NCI-H2196 (cell line): ENCODE results near the gene DNAJA2.
A peak's percentile ranks its signal among the peaks of the same experiment; 100 is the strongest.
"Not testable (repeated sequence)": the region's sequence is repeated elsewhere in the genome, so short reads cannot be mapped to it uniquely, and the experiment has no call there.

Source experiments
- DNase-seq: peaks from one replicate; lab custom pipeline; 2025; ENCODE audit not compliant: unreplicated experiment; lab: John Stamatoyannopoulos, UW

The DNAJA2 gene

GRCh38 chr16:46973207-46973995, at the start of gene DNAJA2:
TSS of gene DNAJA2 (minus strand) at chr16:46973674. CDS start at chr16:46973572, 102 bp downstream.
- DNase-seq, result peak; percentile 70

GRCh38 chr16:47019568-47019967, 46.1 kb upstream of the DNAJA2 start:
- DNase-seq, result no peak

DNA sequence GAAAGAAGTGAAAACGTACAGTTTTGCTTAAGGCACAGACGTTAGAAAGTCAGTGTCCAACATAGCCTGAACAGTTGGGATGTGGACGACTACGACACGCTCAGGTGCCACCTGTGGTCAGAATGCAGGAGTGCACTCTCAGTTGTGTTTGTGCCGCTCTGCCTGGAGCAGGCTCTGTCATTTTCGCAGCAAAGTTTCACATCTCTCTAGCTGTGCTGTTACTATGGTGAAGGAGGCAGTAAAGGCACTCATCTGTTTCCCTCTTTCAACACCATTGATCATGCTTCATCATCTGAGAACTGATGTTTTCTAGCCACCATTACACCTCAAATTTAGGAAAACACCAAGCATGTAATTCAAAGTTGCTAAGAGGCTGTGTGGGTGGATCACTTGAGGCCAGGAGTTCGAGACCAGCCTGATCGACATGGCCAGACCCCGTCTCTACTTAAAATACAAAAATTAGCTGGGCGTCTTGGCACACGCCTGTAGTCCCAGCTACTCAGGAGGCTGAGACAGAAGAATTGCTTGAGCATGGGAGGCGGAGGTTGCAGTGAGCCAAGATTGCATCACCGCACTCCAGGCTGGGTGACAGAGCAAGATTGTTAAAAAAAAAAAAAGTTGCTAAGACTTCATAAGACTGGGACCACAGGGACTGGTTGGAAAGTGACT, 44.9 kb upstream of the DNAJA2 start:
- DNase-seq, result peak; percentile 11

GRCh38 chr16:47017636-47018035, 44.2 kb upstream of the DNAJA2 start:
- DNase-seq, result no peak

DNA sequence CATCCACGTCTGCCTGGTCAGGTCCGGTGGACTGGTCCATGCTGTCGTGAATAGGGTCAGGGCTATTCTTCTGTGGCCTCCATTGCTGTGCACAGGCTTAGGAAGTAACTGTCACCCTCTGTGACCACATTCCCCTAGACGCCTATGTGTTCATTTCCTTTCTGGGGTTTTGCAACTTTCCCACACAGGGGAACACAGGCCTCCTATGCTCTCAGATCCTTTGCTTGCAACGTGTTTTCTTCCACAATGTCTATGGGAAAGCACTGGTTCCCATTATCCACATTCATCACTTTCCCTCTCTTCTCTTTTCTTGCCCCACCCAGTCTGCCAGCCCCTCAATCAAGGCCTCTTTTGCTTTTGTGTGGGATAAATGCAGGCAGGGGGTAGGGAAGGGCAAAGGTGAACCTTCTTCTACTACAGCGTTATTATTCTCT, 43.2 kb upstream of the DNAJA2 start:
- DNase-seq, result no peak

GRCh38 chr16:47013910-47014309, 40.4 kb upstream of the DNAJA2 start:
- DNase-seq, result no peak

- DNase-seq, result no peak
These were observed 39.7 kb upstream of the DNAJA2 start for GRCh38 chr16:47013172-47013571.

GRCh38 chr16:47010812-47011211, 37.3 kb upstream of the DNAJA2 start:
- DNase-seq, result not testable (repeated sequence)

DNA sequence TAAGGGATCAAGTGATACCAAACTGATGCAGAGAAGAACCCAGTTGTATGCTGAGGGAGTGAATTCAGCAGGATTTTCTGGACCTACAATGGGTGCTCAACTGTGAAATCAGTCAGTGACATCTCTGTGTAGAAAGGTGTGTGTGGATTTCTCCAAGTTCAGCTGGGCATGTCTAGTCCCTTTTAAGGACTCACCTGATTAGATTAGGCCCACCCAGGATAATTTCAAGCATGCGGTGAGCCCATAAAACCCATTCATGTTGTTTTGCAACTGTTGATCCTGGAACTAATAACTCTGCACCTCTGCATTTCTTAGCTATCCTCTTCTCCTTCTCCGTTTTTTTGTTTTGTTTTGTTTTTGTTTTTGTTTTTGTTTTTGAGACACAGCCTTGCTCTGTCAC, 35.1 kb upstream of the DNAJA2 start:
- DNase-seq, result no peak

DNA sequence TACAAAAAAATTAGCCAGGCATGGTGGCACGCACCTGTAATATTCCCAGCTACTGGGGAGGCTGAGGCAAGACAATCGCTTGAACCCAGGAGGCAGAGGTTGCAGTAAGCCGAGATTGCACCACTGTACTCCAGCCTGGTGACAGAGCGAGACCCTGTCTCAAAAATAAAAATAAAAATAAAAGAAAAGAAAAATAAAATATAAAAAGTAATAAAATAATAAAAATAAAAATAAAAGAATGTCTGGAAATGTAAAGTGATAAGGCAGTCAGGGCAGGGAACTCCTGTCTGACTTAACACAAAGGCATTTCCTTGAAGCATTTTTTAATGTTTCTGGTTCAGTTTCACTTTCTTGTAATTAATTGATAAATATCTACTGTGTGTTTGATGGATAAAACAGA, 34.7 kb upstream of the DNAJA2 start:
- DNase-seq, result no peak

GRCh38 chr16:47004652-47005051, 31.2 kb upstream of the DNAJA2 start:
- no peak for DNase-seq

GRCh38 chr16:47000066-47000465, 26.6 kb upstream of the DNAJA2 start:
- not testable (repeated sequence) for DNase-seq

- DNase-seq, result no peak
These were observed 24.4 kb upstream of the DNAJA2 start for GRCh38 chr16:46997844-46998243.

- no peak for DNase-seq
These were observed 23.5 kb upstream of the DNAJA2 start for GRCh38 chr16:46996952-46997458.

GRCh38 chr16:46996391-46996790, 22.9 kb upstream of the DNAJA2 start:
- no peak for DNase-seq

GRCh38 chr16:46991729-46992704, 18.5 kb upstream of the DNAJA2 start:
- no peak for DNase-seq

- no peak for DNase-seq
These were observed 13.4 kb upstream of the DNAJA2 start for GRCh38 chr16:46986896-46987295.

- DNase-seq, result no peak
These were observed 13.0 kb upstream of the DNAJA2 start for GRCh38 chr16:46986438-46986837.

DNA sequence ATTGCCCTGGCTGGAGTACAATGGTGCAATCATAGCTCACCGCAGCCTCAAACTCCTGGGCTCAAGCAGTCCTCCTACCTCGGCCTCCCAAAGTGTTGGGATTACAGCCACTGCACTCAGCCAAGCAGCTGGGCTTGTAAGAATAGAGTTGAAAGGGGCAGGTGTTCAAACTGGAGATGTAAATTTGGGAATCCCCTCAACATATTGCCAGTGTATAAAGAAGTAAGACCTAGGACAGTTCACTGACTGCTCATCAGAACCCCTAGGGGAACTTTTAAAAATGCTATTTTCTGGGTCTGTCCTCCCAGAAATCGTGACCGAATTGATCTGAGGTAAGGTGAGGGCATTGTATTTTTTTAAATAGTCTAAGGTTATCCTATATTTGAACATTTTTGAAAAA, 8.9 kb upstream of the DNAJA2 start:
- no peak for DNase-seq

GRCh38 chr16:46980926-46981325, 7.5 kb upstream of the DNAJA2 start:
- DNase-seq, result no peak

DNA sequence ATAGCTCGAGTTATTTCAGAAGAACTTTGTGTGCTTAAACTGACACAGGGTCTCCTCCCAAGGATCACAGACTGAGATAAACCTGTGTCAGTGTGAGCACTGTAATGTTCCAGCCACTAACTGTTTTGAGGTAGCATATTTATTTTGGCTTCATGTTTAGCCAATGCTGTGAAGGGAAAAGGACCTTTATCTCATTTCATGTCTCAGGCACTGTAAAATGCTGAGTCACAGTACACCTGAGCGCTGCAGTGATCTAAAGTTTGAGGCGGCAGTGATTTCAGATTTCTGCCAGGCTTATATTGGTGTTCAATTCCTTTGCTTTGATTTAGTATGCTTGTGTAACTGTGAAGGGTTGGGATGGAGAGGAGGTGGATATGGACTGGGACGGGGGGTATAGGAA, 3.1 kb upstream of the DNAJA2 start:
- no peak for DNase-seq
